ENCODE results near the gene INTS11. TPM values are rescaled to one million over a fixed set of nuclear protein-coding genes. Genes with fewer than 3 reads are reported as not detected.

INTS11 gene
- total RNA-seq, 2 donors from 2014 or later = 48.5 to 60.0 TPM

DNA sequence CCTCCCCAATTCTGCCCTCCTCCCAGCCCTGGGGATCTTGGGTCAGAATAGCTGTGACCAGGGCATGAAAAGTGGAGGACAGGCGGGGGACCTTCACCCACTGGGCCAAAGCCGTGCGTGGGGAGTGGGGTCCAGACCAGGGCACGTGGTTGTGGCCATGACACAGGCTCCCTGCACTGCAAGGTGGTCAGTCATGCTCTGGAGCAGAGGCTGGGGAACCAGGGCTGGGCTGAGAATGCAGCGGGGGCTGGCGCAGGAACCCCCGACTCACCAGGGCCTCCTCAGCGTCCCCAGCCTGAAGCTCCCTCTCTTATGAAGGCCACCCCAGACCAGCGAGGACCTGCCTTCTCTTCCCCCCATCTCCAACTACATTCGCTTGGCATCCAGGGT is 22.0 kb upstream of the INTS11 start:
- intact Hi-C loops (cut with DNase I) = no loop called here

DNA sequence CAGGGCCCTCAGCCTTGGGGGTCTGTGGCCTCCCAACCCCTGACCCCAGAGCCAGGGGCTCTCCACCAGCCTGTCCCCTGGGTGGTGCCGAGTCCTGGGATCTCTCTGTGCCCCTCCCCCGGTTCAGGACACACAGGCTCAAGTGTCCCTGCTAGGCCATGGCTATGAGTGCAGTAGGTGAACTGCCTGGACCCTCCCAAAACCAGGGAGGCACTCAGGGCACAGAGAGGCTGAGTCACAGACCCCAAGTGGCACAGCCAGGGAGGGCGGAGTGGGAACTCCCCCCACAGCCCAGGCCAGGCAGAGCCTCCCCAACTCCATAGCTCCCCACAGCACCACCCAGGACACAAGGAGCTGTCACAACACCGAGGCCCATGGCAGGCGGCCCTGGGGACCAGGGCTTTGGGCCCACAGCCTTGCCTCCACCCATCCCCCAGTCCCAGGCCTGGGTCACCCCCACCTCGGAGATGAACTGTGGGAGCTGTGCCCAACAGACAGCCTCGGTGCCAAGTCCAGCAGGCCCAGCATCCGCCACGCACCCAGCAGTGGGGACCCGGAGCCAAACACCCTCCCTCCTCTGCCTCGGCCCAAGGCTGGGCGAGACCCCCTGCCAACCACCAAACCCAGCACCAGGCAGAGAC is 21.5 kb upstream of the INTS11 start:
- DNase-seq (no peak), ATAC-seq (no peak)
- intact Hi-C loops (cut with DNase I) = no loop called here

More for the DNA sequence above, 22.0 kb upstream of the INTS11 start:
- DNase-seq (no peak), ATAC-seq (no peak)

DNA sequence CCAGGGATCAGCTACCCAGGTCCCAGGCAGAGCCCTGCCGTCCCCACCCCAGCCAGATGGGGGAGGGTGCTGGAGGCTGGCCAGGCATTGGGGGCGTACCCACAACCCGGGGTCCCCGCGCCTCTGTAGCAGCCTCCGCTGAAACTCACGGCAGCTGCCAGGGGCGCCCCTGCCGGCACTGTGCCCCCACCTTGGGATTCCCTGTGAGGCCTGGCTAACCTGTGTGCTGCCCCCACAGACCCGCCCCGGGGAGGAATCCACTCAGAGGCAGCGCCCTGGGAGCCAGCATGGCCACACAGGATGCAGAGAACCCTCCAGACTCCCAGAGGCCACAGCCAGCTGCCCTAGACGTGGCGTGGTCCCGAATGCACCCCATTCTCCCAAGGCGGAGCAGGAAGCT is 20.9 kb upstream of the INTS11 start:
- intact Hi-C loops (cut with DNase I) = no loop called here
- ATAC-seq = no peak
- DNase-seq = no peak

DNA sequence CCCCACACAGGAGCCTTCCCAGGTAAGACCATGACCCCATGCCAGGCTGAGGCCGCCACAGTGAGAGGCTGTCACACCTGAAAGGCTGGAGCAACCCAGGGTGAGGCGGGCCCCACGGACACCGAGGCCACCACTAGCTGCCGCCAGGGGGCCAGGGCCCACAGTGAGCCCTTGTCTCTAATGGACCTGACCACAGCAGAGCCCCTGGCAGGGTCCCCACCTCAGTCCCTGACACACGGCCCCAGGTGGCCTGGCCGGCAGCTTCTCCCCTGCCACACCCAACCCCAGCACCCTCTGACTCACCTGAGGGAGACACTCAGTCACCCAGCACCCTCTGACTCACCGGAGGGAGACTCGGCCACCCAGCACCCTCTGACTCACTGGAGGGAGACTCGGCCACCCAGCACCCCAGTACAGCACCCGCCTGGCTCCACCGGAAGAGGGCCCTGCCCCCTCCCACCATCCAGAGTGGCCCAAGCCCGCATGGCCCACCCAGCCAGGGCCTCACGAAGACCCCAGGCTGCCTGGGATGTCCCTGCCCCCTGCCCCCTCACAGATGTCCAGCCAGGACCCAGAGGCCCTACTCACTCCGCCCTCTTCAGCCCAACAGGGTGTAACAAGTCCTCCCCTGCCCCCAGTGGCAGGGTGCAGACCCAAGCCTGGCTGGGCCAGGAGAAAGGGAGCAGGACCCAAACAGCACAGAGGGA is 20.3 kb upstream of the INTS11 start:
- peak in 1 of 2 donors; percentile 15 for ATAC-seq
- DNase-seq = no peak
- intact Hi-C loops (cut with DNase I) = no loop called here

DNA sequence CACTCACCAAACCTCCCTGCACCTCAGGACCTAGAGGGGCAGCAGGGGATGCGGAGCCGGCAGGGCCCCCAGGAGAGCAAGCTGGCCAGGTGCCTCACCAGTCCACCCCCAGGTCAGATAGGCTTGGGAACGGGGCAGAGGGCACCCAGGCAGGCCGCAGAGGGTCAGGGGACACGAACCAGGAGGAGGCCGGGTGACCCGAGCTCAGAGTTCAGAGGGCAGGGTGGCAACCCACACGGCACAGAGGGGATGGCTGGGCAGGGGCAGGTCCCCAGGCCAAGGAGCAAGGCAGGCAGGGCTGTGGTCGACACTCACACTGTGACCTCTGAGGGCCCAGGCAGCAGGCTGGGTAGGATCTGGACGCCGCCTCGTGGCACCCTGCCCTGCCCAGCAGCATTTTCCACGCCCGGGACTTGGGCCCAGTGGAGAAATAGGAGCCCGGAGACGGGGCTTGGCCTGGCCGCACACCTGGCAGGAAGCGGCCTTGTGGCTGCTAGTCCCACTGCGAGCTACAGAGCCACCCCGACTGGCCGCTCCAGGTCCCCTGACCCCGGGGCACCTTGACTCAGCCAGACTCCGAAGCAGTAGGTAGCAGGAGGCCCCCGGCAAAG is 19.5 kb upstream of the INTS11 start:
- DNase-seq (no peak), ATAC-seq (no peak)
- intact Hi-C loops (cut with DNase I) = no loop called here

DNA sequence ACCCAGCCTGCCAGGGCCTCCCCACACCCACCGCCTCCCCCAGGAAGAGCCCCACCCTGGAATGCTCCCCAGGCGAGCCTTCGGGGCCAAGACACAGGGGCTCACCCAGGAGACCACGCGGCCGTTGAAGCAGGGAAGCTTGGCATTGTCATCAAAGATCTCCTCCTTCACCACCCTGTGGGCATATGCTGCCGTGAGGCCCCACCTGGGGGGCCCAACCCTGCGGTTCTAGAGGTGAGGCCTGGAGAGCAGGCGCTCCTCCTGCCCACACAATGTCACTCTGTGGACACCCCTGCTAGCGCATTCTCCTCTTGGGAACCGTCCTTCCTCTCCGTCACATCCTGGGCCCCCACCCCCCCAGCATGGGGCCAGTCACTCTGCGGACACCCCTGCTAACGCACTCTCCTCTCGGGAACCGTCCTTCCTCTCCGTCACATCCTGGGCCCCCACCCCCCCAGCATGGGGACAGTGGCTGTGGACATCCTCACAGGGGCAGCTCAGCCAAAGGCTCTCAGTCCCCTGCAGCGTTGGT is 18.2 kb upstream of the INTS11 start:
- intact Hi-C loops (cut with DNase I) = no loop called here

DNA sequence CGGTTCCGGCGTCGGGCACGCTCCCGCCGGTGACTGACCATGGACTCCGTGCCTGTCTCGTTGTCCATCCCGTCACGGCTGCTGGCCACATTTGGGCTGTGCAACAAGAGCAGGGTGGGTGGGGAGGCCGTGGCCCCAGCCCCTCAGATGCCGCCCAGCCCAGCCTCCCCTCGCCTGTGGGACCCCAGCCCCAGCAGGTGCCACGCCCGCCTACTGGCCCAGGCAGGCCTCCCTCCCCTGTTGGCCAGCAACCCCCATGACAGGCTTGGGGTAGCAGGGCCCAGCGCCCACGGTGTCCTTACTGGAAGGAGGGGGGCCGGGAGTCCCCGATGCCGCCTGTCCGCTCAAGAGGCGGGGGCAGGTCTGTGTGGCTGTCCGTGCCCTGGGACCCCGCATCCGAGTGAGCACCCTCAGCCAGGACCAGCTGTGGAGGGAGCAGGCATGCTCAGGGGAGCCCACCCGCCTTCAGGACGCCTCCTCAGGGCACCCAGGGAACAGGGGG is 17.7 kb upstream of the INTS11 start:
- ATAC-seq = no peak
- intact Hi-C loops (cut with DNase I) = no loop called here
- no peak for DNase-seq

More for the DNA sequence above, 18.2 kb upstream of the INTS11 start:
- no peak for DNase-seq
- ATAC-seq = no peak

DNA sequence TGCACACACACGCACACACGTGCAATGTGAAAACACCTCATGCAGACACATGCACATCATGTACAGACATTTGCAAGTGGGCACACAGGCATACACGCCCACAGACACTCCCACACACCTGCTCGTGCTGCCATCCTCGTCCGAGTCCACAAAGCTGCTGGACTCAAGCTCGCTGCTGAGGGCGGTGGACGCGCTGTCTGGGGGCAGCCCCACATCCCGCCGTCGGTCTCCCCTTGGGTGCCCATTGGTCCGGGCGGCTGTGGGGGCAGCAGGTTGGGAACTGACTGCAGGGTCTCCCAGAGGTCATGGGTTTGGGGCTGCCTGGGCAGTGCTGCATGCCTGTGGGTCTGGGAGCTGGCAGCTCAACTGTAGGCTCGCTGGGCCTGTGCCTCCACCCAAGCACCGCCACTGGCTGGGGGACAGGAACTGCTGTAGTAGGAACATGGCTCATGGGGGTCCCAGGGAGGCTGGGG is 17.1 kb upstream of the INTS11 start:
- intact Hi-C loops (cut with DNase I) = no loop called here
- DNase-seq (no peak), ATAC-seq (no peak)

DNA sequence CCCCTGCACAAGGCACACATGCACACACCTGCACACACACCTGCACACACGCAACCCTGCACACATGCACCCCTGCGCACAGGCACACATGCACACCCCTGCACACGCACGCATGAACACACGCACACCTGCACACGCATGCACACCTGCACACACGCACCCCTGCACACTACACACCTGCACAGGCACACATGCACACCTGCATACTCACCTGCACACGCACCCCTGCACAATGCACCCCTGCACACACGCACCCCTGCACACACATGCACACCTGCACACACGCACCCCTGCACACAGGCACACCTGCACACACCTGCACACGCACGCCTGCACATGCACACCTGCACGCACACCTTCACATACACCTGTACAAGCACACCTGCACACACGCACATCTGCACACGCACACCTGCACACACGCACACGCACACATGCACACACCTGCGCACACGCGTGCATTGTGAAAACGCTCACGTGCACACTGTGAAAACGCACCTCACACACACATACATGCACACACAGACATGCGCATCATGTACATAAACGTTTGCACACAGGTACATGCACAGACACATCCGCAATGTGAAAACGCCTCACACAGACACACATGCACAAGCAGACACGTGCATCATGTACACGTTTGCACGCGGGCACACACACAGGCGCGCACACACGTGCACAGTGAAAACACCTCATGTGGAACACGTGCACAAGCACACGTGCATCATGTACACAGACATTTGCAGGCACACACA is 16.5 kb upstream of the INTS11 start:
- DNase-seq (no peak), ATAC-seq (no peak)
- intact Hi-C loops (cut with DNase I) = no loop called here

DNA sequence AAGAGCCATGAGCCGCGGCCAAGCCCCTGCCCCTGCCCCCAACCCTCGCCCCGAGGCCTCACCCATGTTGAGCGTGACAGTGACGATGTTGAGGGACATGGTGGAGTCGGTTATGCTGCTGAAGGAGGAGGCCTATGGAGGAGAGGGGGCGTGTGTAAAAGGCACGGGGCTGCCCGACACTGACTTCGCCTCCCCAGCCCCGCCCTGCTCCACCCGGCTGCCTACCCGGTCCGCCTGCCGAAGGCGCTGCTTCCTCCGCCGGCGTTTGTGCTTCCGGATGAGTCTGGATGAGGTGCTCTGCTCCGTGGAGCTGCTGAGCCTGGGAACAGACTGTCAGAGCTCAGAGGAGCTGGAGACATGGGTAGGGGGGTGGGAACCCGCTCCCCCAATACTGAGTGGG is 15.7 kb upstream of the INTS11 start:
- intact Hi-C loops (cut with DNase I) = no loop called here
- ATAC-seq = no peak

DNA sequence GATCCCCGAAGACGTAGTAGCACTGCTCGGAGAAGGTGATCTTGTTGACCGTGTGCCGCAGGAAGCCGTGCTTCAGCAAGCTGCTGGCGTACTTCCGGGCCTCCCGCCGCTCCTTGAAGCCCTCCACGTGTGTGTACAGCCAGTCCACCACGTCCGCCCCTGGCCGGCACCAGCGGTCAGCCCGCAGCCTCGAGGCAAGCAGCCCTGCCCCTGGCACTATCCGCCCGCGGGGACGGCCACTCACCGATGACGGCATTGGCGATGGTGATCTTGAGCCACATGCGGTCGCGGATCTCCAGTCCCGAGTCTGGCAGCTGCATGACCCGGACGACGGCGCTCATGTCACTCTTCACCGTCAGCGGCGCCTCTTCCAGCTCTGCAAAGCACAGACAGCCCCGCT is 13.8 kb upstream of the INTS11 start:
- DNase-seq (no peak), ATAC-seq (no peak)
- intact Hi-C loops (cut with DNase I) = no loop called here

More for the DNA sequence above, 15.7 kb upstream of the INTS11 start:
- no peak for DNase-seq

DNA sequence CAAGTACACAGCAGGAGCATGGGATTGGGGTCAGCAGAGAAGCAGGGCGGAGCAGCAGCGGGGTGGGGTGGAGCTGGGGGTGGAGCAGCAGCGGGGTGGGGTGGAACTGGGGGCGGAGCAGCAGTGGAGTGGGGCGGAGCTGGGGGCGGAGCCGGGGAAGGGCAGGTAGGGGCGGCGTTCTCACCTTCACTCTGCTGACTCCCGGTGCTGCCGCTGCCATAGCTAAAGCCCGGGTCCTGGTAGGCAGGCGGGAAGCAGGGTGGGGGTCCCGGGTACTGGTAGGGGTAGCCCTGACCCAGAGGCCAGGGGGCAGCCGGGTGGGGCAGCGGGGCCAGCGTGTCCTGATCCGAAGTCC is 13.3 kb upstream of the INTS11 start:
- no peak for DNase-seq
- peak in 1 of 2 donors; percentile 9 for ATAC-seq
- intact Hi-C loops (cut with DNase I) = no loop called here

DNA sequence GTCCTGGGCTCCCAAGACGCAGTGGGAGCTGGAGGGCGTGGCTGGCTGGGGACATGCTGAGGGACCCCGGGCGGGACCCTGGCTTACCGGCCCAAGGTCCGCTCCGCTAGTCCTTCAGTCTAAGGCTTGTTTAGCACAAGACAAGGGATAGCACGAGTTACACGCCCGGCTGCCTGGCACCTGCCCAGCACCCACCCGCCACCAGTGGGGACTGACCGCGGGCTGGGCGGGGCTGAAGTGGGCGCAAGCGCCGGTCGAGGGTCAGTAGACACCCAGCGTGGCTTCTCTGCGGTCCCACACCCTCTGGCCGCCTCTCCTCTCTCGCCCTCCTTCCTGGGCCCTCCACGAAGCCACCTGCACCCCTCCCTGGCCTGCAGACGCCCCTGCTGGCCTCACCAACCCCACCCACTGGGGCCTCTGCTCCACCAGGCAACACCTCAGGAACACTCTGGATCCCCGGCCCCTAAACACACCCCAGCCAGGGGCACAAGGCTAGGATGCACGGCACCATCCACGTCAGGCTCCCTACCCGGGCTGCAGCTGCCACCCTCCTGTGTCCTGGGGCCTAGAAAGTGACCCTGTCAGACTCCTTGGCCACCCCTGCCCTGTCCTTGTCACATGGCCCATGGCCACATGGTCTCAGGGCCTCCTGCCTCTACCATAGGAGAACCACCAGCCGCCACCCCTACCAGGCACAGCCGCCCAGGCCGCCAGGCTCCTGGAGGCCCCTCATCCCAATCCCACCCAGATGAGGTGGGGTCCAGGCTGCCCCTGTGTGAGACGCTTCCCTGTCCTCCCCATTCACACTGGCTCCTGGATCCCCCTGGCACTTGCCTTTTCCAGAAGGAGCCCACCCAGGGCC is 12.7 kb upstream of the INTS11 start:
- intact Hi-C loops (cut with DNase I) = no loop called here
- ATAC-seq = no peak
- no peak for DNase-seq

DNA sequence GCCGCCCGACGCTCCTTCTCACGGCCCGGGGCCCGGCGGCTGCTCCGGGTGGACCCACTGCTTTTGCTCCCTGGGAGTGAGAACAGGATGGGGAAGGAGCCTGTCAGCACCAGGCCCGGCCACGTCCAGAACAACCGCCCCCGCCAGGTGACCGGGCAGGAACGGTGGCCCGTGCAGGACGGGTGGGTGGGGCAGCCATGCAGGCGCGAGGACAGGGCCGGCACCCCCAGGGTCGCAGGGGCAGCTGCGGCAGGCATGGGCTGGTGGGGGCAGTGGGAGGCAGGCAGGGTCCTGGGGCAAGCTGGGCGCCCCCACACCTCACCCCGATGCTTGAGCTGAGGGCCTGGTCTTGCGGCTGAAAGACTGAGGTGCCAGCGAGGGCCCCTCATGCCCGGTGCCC is 12.0 kb upstream of the INTS11 start:
- intact Hi-C loops (cut with DNase I) = no loop called here
- DNase-seq (no peak), ATAC-seq (no peak)

DNA sequence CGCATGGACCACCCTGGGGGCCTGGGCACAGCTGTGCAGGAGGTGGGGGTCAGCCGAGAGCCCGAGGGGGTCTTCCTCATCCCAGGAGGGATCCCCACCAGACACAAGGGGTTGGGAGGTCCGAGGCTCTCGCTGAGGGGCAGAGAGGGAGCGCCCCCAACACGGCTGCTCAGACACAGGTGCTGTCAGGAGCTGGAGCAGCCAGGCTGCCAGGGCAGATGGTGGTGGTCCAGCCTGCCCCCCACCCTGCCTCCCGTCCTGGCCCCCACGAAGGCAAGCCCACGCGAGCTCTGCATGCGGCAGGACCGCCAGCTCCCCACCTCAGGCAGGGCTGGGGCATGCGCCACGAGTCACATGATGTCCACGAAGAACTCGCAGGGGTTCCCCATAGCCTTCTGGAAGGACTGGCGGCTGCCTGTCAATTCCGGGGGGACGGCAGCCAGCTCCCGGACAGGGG is 11.4 kb upstream of the INTS11 start:
- intact Hi-C loops (cut with DNase I) = no loop called here
- DNase-seq (no peak), ATAC-seq (no peak)

DNA sequence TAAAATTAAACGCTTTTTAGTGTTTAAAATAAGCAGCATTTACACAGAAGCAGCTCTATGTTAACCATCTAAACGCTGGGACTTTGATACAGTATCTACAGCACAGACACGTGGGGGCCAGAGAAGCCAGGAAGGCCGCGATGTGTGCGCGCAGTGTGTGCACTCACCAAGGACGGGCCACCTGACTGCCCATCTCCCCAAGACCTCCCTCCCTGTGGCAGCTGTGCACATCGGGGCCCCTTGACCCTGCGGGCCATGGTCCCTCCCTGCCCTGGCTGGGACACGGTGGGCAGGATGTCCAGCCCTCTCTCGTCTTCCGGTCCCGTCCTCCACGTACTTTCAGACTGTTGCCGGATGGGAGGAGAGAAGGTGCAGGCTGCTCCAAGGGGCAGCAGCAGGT is 10.8 kb upstream of the INTS11 start:
- no peak for DNase-seq
- no peak for ATAC-seq
- intact Hi-C loops (cut with DNase I) = no loop called here

DNA sequence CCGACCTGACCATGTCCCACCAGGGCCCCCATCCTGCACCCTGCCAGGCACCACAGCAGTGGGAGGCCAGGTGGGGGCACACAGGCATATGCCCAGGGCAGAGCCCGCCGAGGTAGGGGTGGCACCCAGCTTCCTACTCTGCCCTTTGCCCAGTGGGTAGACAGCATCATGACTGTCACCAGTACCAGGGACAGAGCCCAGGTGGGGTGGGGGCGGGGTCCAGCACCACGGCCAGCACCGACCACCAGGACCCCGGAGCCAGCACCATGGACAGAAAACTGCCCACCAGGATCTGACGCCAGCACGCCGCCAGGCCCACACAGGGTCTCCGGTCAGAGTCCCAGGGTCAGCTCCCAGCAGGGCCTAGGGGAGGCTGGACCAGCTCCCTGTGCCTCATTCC is 10.4 kb upstream of the INTS11 start:
- DNase-seq = no peak
- no peak for ATAC-seq
- intact Hi-C loops (cut with DNase I) = no loop called here

DNA sequence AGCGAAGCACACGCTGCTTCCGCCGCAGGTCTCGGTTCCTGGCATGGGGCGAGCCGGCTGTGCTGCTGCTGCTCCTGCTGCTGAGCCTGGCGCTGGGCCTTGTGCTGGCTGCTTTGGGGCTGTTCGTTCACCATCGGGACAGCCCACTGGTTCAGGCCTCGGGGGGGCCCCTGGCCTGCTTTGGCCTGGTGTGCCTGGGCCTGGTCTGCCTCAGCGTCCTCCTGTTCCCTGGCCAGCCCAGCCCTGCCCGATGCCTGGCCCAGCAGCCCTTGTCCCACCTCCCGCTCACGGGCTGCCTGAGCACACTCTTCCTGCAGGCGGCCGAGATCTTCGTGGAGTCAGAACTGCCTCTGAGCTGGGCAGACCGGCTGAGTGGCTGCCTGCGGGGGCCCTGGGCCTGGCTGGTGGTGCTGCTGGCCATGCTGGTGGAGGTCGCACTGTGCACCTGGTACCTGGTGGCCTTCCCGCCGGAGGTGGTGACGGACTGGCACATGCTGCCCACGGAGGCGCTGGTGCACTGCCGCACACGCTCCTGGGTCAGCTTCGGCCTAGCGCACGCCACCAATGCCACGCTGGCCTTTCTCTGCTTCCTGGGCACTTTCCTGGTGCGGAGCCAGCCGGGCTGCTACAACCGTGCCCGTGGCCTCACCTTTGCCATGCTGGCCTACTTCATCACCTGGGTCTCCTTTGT is 9.2 kb upstream of the INTS11 start:
- no peak for DNase-seq
- peak in 1 of 2 donors; percentile 2 for ATAC-seq
- intact Hi-C loops (cut with DNase I) = no loop called here
